Measurements from ENCODE around the gene CASP14.

DNA sequence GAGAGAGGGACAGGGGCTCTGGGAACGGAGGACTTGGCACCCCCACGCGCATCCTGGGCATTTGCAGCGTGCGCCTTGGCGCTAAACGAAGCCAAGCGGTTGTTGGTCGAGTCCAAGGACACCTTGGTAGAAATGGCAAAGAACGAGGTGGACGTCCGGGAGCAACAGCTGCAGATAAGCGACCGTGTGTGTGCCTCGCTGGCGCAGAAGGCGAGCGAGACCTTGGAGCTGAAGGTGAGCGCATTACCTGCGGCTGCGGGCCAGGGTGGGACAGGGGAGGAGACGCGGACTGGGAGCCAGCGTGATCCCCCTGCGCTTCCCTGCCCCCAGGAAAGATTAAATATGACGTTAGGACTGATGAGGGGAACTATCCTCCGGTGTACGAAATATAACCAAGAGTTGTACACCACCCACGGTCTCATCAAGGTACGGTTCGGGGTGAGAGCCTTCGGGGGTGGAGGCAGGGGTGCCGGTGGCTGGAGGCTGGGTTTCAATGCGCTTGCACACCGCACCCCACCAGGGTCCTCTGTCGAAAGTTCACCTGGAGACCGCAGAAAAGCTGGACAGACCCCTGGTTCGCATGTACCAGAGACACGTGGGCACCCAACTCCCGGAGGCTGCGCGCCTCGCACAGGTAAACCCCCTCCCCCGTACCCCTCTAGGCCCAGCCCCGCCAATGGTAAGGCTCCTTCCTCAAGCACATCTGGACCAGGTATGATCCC is 27.8 kb upstream of the CASP14 start:
- TF ChIP-seq, protein P1, sequence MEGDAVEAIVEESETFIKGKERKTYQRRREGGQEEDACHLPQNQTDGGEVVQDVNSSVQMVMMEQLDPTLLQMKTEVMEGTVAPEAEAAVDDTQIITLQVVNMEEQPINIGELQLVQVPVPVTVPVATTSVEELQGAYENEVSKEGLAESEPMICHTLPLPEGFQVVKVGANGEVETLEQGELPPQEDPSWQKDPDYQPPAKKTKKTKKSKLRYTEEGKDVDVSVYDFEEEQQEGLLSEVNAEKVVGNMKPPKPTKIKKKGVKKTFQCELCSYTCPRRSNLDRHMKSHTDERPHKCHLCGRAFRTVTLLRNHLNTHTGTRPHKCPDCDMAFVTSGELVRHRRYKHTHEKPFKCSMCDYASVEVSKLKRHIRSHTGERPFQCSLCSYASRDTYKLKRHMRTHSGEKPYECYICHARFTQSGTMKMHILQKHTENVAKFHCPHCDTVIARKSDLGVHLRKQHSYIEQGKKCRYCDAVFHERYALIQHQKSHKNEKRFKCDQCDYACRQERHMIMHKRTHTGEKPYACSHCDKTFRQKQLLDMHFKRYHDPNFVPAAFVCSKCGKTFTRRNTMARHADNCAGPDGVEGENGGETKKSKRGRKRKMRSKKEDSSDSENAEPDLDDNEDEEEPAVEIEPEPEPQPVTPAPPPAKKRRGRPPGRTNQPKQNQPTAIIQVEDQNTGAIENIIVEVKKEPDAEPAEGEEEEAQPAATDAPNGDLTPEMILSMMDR (IDR thresholded peaks at IDR 0.05), result no peak
- TF ChIP-seq POLR2A (IDR thresholded peaks at IDR 0.05) (no peak), POLR2AphosphoS5 (IDR thresholded peaks at IDR 0.05) (no peak)

All from breast epithelium (tissue), 3 donors.